HepG2 (cell line): ENCODE measurements around the gene KRTAP5-2. TPM values are rescaled to one million over a fixed set of nuclear protein-coding genes. Genes with fewer than 3 reads are reported as not detected.

Experiments used
- ATAC-seq: fragments of 200-7000 bp; cut with Tn5 transposase; 3 replicates; pipeline ENCODE4 v1.9.1; 2020; ENCODE audit warnings: mild to moderate bottlenecking, moderate library complexity
- BruUV-seq: library from RNA; stranded (reverse); fragments of 400-500 nt; replicated peaks from 2 replicates; lab custom pipeline; 2021; lab: Mats Ljungman, UMichigan
- CTCF ChIA-PET: fragments of 300-600 bp; formaldehyde crosslinking; extraction: SDS; loops from one replicate; lab custom pipeline; 2021; ENCODE audit warnings: low total read pairs, inconsistent platforms, low intra/inter-chr PET ratio; lab: Yijun Ruan, JAX
- POLR2A ChIA-PET: fragments of 350-600 bp; sonication (Branson Sonifier 250); formaldehyde crosslinking; loops from one replicate; lab custom pipeline; 2020; ENCODE audit warnings: antibody characterized with exemption, inconsistent platforms; lab: Yijun Ruan, JAX
- DNase-seq: peaks from one replicate; pipeline ENCODE4 v3.0.0-alpha.2; 2015; ENCODE audit warnings: low spot score
- FAIRE-seq: peaks from 3 replicates; lab custom pipeline; 2011; peaks lifted over from hg19 to GRCh38; lab: Jason Lieb, UNC
- H2AFZ ChIP-seq: one replicate; pipeline ENCODE4 v1.6.1; 2011; ENCODE audit warnings: low read length, inconsistent platforms
- H3K27ac ChIP-seq: fragments of 300-600 bp; 3 replicates; pipeline ENCODE4 v1.8.0; 2011; ENCODE audit warnings: mixed run types, mild to moderate bottlenecking, mixed read lengths, low read length, inconsistent platforms; ENCODE audit not compliant: insufficient read depth; ENCODE audit errors: extremely low read length
- H3K27me3 ChIP-seq, 2 experiments: fragments of 200-600 bp in 1 of 2; 2 replicates in 1 of 2; 3 replicates in 1 of 2; pipeline versions ENCODE4 v1.6.0 to v1.8.0; 2011; ENCODE audit warnings: low read length in 2 of 2, mild to moderate bottlenecking in 2 of 2, moderate library complexity in 2 of 2, inconsistent platforms in 1 of 2; ENCODE audit not compliant: insufficient read depth in 2 of 2, control insufficient read depth in 1 of 2
- H3K36me3 ChIP-seq, 2 experiments: fragments of 200-600 bp in 1 of 2; replicated peaks in 1 of 2; 2 replicates in 1 of 2; 3 replicates in 1 of 2; pipeline versions ENCODE4 v1.5.1 to v1.8.0; 2011; ENCODE audit warnings: low read length in 2 of 2, inconsistent platforms in 1 of 2; ENCODE audit not compliant: insufficient read depth in 2 of 2, control insufficient read depth in 1 of 2
- H3K4me1 ChIP-seq: 2 replicates; pipeline ENCODE4 v1.5.1; 2012; ENCODE audit warnings: low read length, inconsistent platforms; ENCODE audit not compliant: insufficient read depth
- H3K4me2 ChIP-seq: 2 replicates; pipeline ENCODE4 v1.6.0; 2011; ENCODE audit warnings: low read depth, low read length, inconsistent platforms
- H3K4me3 ChIP-seq, 3 experiments: fragments of 200-600 bp in 1 of 3; sonication (generic), shearing (Covaris generic) in 1 of 3; replicated peaks in 1 of 3; 2 replicates each; pipeline ENCODE4 v1.5.1; 2011 to 2016; ENCODE audit warnings: low read length in 3 of 3, inconsistent platforms in 2 of 3, low read depth in 2 of 3, mild to moderate bottlenecking in 2 of 3, control low read depth in 1 of 3, mixed read lengths in 1 of 3; ENCODE audit not compliant: insufficient read depth in 1 of 3
- H3K79me2 ChIP-seq: one replicate; pipeline ENCODE4 v1.6.1; 2011; ENCODE audit warnings: low read length, inconsistent platforms; ENCODE audit not compliant: insufficient read depth
- H3K9ac ChIP-seq: 2 replicates; pipeline ENCODE4 v1.6.0; 2011; ENCODE audit warnings: mild to moderate bottlenecking, low read depth, low read length, inconsistent platforms; ENCODE audit not compliant: insufficient read depth
- H3K9me3 ChIP-seq: 2 replicates; pipeline ENCODE4 v1.5.1; 2012; ENCODE audit warnings: mild to moderate bottlenecking, low read length
- H4K20me1 ChIP-seq: 2 replicates; pipeline ENCODE4 v1.6.0; 2011; ENCODE audit warnings: inconsistent platforms, mild to moderate bottlenecking, low read length, moderate library complexity; ENCODE audit not compliant: insufficient read depth
- ATF5 ChIP-seq: sonication (generic); formaldehyde crosslinking; IDR thresholded peaks from 2 replicates; pipeline ENCODE4 v1.4.0; 2020; ENCODE audit warnings: mild to moderate bottlenecking, low read depth, missing genetic modification reagents
- ELF1 ChIP-seq: sonication (generic); formaldehyde crosslinking; IDR thresholded peaks from 2 replicates; pipeline ENCODE4 v1.4.0; 2020; ENCODE audit warnings: missing genetic modification reagents
- HOXA3 ChIP-seq: sonication (generic); formaldehyde crosslinking; IDR thresholded peaks from 2 replicates; pipeline ENCODE4 v1.5.0; 2020; ENCODE audit warnings: missing genetic modification reagents
- NCOA1 ChIP-seq: sonication (generic); formaldehyde crosslinking; IDR thresholded peaks from 2 replicates; pipeline ENCODE4 v1.9.0; 2021; ENCODE audit warnings: missing genetic modification reagents
- NFKB2 ChIP-seq: sonication (generic); formaldehyde crosslinking; IDR thresholded peaks from 2 replicates; pipeline ENCODE4 v1.4.0; 2020; ENCODE audit warnings: missing genetic modification reagents, borderline replicate concordance
- NFYC ChIP-seq: IDR thresholded peaks from 2 replicates; pipeline ENCODE4 v1.6.1; 2016; ENCODE audit warnings: missing genetic modification reagents, missing compliant biosample characterization
- NR0B2 ChIP-seq: sonication (generic); formaldehyde crosslinking; IDR thresholded peaks from 2 replicates; pipeline ENCODE4 v1.4.0; 2020; ENCODE audit warnings: mild to moderate bottlenecking, missing genetic modification reagents
- NRL ChIP-seq: sonication (generic); formaldehyde crosslinking; IDR thresholded peaks from 2 replicates; pipeline ENCODE4 v1.5.0; 2020; ENCODE audit warnings: missing genetic modification reagents, mild to moderate bottlenecking, moderate library complexity, borderline replicate concordance
- PLRG1 ChIP-seq: fragments of 450-650 bp; conservative IDR thresholded peaks from 2 replicates; pipeline ENCODE4 v1.6.1; 2016
- RBFOX2 ChIP-seq: fragments of 200-400 bp; formaldehyde crosslinking; IDR thresholded peaks from 2 replicates; pipeline ENCODE4 v1.6.1; 2017; ENCODE audit warnings: low read depth, mild to moderate bottlenecking, low read length
- RBM22 ChIP-seq: fragments of 200-400 bp; formaldehyde crosslinking; optimal IDR thresholded peaks from 2 replicates; pipeline ENCODE3; 2017; ENCODE audit warnings: mild to moderate bottlenecking, low read length, moderate library complexity
- RFX5 ChIP-seq: IDR thresholded peaks from 2 replicates; pipeline ENCODE4 v1.6.1; 2011; ENCODE audit warnings: low read depth, low read length, improper control_type of control experiment
- SALL2 ChIP-seq: sonication (generic); formaldehyde crosslinking; IDR thresholded peaks from 2 replicates; pipeline ENCODE4 v1.8.1; 2023; ENCODE audit warnings: mild to moderate bottlenecking, missing genetic modification reagents, inconsistent platforms
- ZNF709 ChIP-seq: sonication (generic); formaldehyde crosslinking; IDR thresholded peaks from 2 replicates; pipeline ENCODE4 v1.5.0; 2020; ENCODE audit warnings: mild to moderate bottlenecking, missing genetic modification reagents
- ZSCAN30 ChIP-seq: sonication (generic); formaldehyde crosslinking; IDR thresholded peaks from 2 replicates; pipeline ENCODE4 v1.5.0; 2020; ENCODE audit warnings: mild to moderate bottlenecking, missing genetic modification reagents
- WGBS: methylation state at CpG from one replicate; pipeline ENCODE4 v1.1.6; 2017; ENCODE audit warnings: low lambda C conversion rate; 5-methylcytosine and 5-hydroxymethylcytosine counted together
- in situ Hi-C: cut with HindIII; loops from 2 replicates; pipeline ENCODE4 v1.10.0; 2017; ENCODE audit warnings: low pct_unique_long_range_greater_than_20kb; ENCODE audit not compliant: extremely low pct_ligation_motif_present
- intact Hi-C: fragments of 100-400 bp; cut with micrococcal nuclease; formaldehyde crosslinking; loops from one replicate; pipeline ENCODE4 v1.10.0; 2022; ENCODE audit not compliant: unreplicated experiment
- polyA plus RNA-seq, 8 experiments: library from polyadenylated mRNA; depleted of rRNA in 3 of 8; stranded (reverse) in 7 of 8; unstranded in 1 of 8; fragments of >200 nt; fragmentation: Illumina TruSeq in 4 of 8; extraction: Trizol in 4 of 8; gene quantifications; 2 replicates each; pipeline versions ENCODE4 v1.2.1 to v1.2.3, GENCODE V29; 2011 to 2016; ENCODE audit warnings: low read depth in 4 of 8, missing spikeins in 1 of 8, mixed read lengths in 1 of 8; ENCODE audit not compliant: insufficient read depth in 1 of 8
- total RNA-seq, 5 experiments: library from RNA; depleted of rRNA; stranded (reverse); fragments of >200 nt; fragmentation: Illumina TruSeq; extraction: Trizol; gene quantifications; 2 replicates each; pipeline ENCODE4 v1.2.3, GENCODE V29; 2016; ENCODE audit warnings: low read depth in 1 of 5
- TF ChIP-seq, protein P1 (sequence below): sonication (generic); formaldehyde crosslinking; IDR thresholded peaks from 2 replicates; pipeline ENCODE4 v1.4.0; 2020; ENCODE audit warnings: missing genetic modification reagents
- TF ChIP-seq, protein P2 (sequence below): sonication (generic); formaldehyde crosslinking; IDR thresholded peaks from 2 replicates; pipeline ENCODE4 v1.8.0; 2022; ENCODE audit warnings: missing genetic modification reagents, mild to moderate bottlenecking, borderline replicate concordance

KRTAP5-2 gene
- total and polyA plus RNA-seq, 2 of the 13 experiments (the other 11 are each of a cell fraction or from before 2014, with no cell fraction given): not detected

DNA sequence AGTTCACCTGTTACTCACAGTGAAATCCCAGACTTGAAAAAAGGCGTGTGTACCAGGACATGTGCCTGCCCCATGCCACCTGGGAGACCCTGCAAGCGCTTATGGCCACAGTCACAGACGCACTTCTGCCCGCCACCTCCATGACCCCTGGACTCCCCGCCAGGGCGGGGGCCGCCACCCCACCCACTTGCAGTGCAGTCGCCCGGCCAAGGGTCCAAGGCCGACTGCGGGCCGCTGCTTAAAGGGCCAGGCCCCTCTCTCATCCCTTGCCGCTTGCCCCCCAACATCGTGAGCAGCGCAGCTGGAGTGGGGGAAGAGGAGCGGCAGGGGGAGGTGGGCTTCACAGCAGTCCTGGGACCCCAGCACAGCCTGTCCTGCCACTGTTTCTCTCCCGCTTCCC is 36.8 kb downstream of the KRTAP5-2 start (continued):
- TF ChIP-seq, protein P1, sequence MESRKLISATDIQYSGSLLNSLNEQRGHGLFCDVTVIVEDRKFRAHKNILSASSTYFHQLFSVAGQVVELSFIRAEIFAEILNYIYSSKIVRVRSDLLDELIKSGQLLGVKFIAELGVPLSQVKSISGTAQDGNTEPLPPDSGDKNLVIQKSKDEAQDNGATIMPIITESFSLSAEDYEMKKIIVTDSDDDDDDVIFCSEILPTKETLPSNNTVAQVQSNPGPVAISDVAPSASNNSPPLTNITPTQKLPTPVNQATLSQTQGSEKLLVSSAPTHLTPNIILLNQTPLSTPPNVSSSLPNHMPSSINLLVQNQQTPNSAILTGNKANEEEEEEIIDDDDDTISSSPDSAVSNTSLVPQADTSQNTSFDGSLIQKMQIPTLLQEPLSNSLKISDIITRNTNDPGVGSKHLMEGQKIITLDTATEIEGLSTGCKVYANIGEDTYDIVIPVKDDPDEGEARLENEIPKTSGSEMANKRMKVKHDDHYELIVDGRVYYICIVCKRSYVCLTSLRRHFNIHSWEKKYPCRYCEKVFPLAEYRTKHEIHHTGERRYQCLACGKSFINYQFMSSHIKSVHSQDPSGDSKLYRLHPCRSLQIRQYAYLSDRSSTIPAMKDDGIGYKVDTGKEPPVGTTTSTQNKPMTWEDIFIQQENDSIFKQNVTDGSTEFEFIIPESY: peak; percentile 53; the same call in 1 of the 2 replicates

- Histone ChIP-seq H3K9ac (no peak overlapping the region), H3K4me3 (no peak overlapping the region), H4K20me1 (peaks cover 4% of the 10 kb centered on the region; the same call in 1 of the 2 replicates), H3K4me2 (no peak overlapping the region), H3K36me3 (peaks cover 0 to 1% of the 10 kb centered on the region in 2 experiments; a peak in 1 of 5 replicates), H3K27ac (no peak overlapping the region), H3K9me3 (no peaks in the 10 kb centered on the region), H3K79me2 (no peaks in the 10 kb centered on the region), H3K27me3 (no peaks in the 10 kb centered on the region), H3K4me1 (no peaks in the 10 kb centered on the region), H2AFZ (no peak overlapping the region)
- DNase-seq (no peak), ATAC-seq (no peak), FAIRE-seq (no peak)
- in situ Hi-C loops: no loop called here
- CTCF ChIA-PET: no interaction called here
- POLR2A ChIA-PET: no interaction called here
- WGBS: 87% methylated on average over 3 of the region's 8 CpGs
- intact Hi-C loops: no loop called here
- no TSS peak for BruUV-seq
- TF ChIP-seq NCOA1 (CRISPR knock-in tag) (no peak), RBM22 (no peak), ZSCAN30 (CRISPR knock-in tag) (no peak), PLRG1 (no peak), ELF1 (no peak), NR0B2 (no peak), NFKB2 (CRISPR knock-in tag) (no peak), NFYC (CRISPR knock-in tag) (no peak), SALL2 (CRISPR knock-in tag) (no peak), RBFOX2 (no peak), ATF5 (CRISPR knock-in tag) (no peak), HOXA3 (CRISPR knock-in tag) (no peak), NRL (CRISPR knock-in tag) (no peak), RFX5 (no peak), ZNF709 (CRISPR knock-in tag) (no peak)
- TF ChIP-seq, protein P2, sequence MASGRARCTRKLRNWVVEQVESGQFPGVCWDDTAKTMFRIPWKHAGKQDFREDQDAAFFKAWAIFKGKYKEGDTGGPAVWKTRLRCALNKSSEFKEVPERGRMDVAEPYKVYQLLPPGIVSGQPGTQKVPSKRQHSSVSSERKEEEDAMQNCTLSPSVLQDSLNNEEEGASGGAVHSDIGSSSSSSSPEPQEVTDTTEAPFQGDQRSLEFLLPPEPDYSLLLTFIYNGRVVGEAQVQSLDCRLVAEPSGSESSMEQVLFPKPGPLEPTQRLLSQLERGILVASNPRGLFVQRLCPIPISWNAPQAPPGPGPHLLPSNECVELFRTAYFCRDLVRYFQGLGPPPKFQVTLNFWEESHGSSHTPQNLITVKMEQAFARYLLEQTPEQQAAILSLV (CRISPR knock-in tag): no peak
These were observed 37.3 kb downstream of the KRTAP5-2 start for GRCh38 chr11:1560649-1561251.
